ENCODE results near the gene KLF15. TPM values are rescaled to one million over a fixed set of nuclear protein-coding genes. Genes with fewer than 3 reads are reported as not detected.

The KLF15 gene
- total RNA-seq, 1 experiment from 2014 or later: 14.7 TPM

DNA sequence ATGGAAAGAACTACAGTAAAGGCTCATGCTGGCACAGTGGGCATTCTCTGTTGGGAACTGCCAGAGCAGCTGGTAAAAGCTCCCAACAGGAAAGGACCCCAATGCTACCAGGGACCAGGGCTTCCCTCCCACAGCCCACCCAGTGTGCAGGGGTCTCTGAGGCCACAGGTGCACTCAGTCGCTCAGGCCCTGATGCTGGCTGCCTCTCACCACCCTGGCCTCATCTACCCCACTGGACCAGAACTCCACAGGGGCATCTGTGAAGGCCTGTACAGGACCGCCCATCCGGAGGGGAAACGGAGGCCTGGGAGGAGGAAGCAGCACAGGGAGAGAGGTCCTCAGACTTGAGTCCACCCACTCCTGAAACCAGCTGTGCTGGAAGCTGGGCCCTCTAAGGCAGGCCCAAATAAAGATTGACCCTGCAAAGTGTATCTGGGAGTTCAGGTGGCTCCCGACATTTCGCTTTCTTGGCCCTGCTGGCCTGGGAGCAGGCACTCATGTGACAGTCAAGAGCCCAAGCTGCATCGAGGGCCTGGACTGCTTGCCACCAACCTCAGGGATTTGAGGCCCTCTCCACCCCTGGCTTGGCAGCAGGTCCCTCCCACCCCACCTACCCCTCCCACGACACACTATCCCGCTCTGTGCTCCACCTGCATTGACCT lies 12.7 kb downstream of the KLF15 start:
- ATAC-seq (no peak), DNase-seq (ENCODE audit: low spot score) (peak; percentile 8)
- Mint-ChIP-seq H3K36me3 (no peaks in the 10 kb centered on the region), H3K9me3 (no peaks in the 10 kb centered on the region), H3K27ac (no peak overlapping the region), H3K4me3 (no peak overlapping the region), H3K4me1 (peaks cover 5% of the 10 kb centered on the region; the same call in 1 of the 2 replicates), H3K27me3 (ENCODE audit: low read depth) (no peaks in the 10 kb centered on the region)
- TF ChIP-seq GRHL2 (CRISPR knock-in tag; IDR thresholded peaks at IDR 0.05; ENCODE audit: insufficient replicate concordance, severe bottlenecking) (no peak), MYBL2 (CRISPR knock-in tag; IDR thresholded peaks at IDR 0.05) (no peak), JUN (CRISPR knock-in tag; IDR thresholded peaks at IDR 0.05) (no peak), ZNF232 (CRISPR knock-in tag; IDR thresholded peaks at IDR 0.05) (no peak), PRRX2 (CRISPR knock-in tag; IDR thresholded peaks at IDR 0.05) (no peak), NR2C2 (CRISPR knock-in tag; IDR thresholded peaks at IDR 0.05) (no peak), ESRRA (CRISPR knock-in tag; IDR thresholded peaks at IDR 0.05; ENCODE audit: borderline replicate concordance) (no peak), KAT7 (CRISPR knock-in tag; IDR thresholded peaks at IDR 0.05; ENCODE audit: borderline replicate concordance) (no peak), EMX1 (CRISPR knock-in tag; IDR thresholded peaks at IDR 0.05) (no peak), SMAD4 (CRISPR knock-in tag; IDR thresholded peaks at IDR 0.05) (no peak), CREM (CRISPR knock-in tag; IDR thresholded peaks at IDR 0.05) (no peak)
- TF ChIP-seq, protein P1, sequence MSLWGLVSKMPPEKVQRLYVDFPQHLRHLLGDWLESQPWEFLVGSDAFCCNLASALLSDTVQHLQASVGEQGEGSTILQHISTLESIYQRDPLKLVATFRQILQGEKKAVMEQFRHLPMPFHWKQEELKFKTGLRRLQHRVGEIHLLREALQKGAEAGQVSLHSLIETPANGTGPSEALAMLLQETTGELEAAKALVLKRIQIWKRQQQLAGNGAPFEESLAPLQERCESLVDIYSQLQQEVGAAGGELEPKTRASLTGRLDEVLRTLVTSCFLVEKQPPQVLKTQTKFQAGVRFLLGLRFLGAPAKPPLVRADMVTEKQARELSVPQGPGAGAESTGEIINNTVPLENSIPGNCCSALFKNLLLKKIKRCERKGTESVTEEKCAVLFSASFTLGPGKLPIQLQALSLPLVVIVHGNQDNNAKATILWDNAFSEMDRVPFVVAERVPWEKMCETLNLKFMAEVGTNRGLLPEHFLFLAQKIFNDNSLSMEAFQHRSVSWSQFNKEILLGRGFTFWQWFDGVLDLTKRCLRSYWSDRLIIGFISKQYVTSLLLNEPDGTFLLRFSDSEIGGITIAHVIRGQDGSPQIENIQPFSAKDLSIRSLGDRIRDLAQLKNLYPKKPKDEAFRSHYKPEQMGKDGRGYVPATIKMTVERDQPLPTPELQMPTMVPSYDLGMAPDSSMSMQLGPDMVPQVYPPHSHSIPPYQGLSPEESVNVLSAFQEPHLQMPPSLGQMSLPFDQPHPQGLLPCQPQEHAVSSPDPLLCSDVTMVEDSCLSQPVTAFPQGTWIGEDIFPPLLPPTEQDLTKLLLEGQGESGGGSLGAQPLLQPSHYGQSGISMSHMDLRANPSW (CRISPR knock-in tag; conservative IDR thresholded peaks at IDR 0.05; ENCODE audit: low read depth): no peak
- TF ChIP-seq, protein P2, sequence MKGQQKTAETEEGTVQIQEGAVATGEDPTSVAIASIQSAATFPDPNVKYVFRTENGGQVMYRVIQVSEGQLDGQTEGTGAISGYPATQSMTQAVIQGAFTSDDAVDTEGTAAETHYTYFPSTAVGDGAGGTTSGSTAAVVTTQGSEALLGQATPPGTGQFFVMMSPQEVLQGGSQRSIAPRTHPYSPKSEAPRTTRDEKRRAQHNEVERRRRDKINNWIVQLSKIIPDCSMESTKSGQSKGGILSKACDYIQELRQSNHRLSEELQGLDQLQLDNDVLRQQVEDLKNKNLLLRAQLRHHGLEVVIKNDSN (CRISPR knock-in tag; IDR thresholded peaks at IDR 0.05): no peak
- TF ChIP-seq, protein P3, sequence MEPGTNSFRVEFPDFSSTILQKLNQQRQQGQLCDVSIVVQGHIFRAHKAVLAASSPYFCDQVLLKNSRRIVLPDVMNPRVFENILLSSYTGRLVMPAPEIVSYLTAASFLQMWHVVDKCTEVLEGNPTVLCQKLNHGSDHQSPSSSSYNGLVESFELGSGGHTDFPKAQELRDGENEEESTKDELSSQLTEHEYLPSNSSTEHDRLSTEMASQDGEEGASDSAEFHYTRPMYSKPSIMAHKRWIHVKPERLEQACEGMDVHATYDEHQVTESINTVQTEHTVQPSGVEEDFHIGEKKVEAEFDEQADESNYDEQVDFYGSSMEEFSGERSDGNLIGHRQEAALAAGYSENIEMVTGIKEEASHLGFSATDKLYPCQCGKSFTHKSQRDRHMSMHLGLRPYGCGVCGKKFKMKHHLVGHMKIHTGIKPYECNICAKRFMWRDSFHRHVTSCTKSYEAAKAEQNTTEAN (CRISPR knock-in tag; IDR thresholded peaks at IDR 0.05): no peak
- TF ChIP-seq, protein P4, sequence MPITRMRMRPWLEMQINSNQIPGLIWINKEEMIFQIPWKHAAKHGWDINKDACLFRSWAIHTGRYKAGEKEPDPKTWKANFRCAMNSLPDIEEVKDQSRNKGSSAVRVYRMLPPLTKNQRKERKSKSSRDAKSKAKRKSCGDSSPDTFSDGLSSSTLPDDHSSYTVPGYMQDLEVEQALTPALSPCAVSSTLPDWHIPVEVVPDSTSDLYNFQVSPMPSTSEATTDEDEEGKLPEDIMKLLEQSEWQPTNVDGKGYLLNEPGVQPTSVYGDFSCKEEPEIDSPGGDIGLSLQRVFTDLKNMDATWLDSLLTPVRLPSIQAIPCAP (CRISPR knock-in tag; IDR thresholded peaks at IDR 0.05): no peak
- TF ChIP-seq, protein P5, sequence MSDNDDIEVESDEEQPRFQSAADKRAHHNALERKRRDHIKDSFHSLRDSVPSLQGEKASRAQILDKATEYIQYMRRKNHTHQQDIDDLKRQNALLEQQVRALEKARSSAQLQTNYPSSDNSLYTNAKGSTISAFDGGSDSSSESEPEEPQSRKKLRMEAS (CRISPR knock-in tag; IDR thresholded peaks at IDR 0.05): no peak
- TF ChIP-seq, protein P6, sequence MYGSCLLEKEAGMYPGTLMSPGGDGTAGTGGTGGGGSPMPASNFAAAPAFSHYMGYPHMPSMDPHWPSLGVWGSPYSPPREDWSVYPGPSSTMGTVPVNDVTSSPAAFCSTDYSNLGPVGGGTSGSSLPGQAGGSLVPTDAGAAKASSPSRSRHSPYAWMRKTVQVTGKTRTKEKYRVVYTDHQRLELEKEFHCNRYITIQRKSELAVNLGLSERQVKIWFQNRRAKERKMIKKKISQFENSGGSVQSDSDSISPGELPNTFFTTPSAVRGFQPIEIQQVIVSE (CRISPR knock-in tag; IDR thresholded peaks at IDR 0.05; ENCODE audit: borderline replicate concordance): no peak
- TF ChIP-seq, protein P7, sequence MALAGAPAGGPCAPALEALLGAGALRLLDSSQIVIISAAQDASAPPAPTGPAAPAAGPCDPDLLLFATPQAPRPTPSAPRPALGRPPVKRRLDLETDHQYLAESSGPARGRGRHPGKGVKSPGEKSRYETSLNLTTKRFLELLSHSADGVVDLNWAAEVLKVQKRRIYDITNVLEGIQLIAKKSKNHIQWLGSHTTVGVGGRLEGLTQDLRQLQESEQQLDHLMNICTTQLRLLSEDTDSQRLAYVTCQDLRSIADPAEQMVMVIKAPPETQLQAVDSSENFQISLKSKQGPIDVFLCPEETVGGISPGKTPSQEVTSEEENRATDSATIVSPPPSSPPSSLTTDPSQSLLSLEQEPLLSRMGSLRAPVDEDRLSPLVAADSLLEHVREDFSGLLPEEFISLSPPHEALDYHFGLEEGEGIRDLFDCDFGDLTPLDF (CRISPR knock-in tag; IDR thresholded peaks at IDR 0.05): no peak
- TF ChIP-seq, protein P8, sequence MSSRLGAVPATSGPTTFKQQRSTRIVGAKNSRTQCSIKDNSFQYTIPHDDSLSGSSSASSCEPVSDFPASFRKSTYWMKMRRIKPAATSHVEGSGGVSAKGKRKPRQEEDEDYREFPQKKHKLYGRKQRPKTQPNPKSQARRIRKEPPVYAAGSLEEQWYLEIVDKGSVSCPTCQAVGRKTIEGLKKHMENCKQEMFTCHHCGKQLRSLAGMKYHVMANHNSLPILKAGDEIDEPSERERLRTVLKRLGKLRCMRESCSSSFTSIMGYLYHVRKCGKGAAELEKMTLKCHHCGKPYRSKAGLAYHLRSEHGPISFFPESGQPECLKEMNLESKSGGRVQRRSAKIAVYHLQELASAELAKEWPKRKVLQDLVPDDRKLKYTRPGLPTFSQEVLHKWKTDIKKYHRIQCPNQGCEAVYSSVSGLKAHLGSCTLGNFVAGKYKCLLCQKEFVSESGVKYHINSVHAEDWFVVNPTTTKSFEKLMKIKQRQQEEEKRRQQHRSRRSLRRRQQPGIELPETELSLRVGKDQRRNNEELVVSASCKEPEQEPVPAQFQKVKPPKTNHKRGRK (CRISPR knock-in tag; IDR thresholded peaks at IDR 0.05; ENCODE audit: borderline replicate concordance): no peak
- TF ChIP-seq, protein P9, sequence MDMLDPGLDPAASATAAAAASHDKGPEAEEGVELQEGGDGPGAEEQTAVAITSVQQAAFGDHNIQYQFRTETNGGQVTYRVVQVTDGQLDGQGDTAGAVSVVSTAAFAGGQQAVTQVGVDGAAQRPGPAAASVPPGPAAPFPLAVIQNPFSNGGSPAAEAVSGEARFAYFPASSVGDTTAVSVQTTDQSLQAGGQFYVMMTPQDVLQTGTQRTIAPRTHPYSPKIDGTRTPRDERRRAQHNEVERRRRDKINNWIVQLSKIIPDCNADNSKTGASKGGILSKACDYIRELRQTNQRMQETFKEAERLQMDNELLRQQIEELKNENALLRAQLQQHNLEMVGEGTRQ (CRISPR knock-in tag; IDR thresholded peaks at IDR 0.05): no peak
- ChIA-PET CTCF (no interaction called here), POLR2A (no interaction called here)

All from WTC11 (cell line).